Measurements from ENCODE around the gene KIF26A. TPM values are rescaled to one million over a fixed set of nuclear protein-coding genes. Genes with fewer than 3 reads are reported as not detected.

KIF26A gene
- total and polyA plus RNA-seq, 2 experiments from 2014 or later = 5.6 to 103 TPM

- H3F3A ChIP-seq (replicated peaks; ENCODE audit: low read depth) = no peaks in the 10 kb centered on the region
- H3K4me1 Mint-ChIP-seq = peaks cover 13% of the 10 kb centered on the region; the same call in 2 of the 3 replicates
- no peak overlapping the region for H3K4me3 ChIP-seq
- H3K27me3 Mint-ChIP-seq (ENCODE audit: insufficient read depth, low read depth, poor library complexity) = peaks cover 35% of the 10 kb centered on the region
- H2AFZ ChIP-seq = no peak overlapping the region
- H3K36me3 Mint-ChIP-seq (ENCODE audit: low read depth) = peaks cover 2% of the 10 kb centered on the region; the same call in 2 of the 3 replicates
- H3K36me3 ChIP-seq (ENCODE audit: insufficient read depth) = no peaks in the 10 kb centered on the region
- H3K79me2 ChIP-seq (replicated peaks; ENCODE audit: insufficient read depth) = no peaks in the 10 kb centered on the region
- H3K4me1 ChIP-seq (ENCODE audit: insufficient read depth) = no peaks in the 10 kb centered on the region; the same call in 1 of the 2 replicates
- peaks cover 23% of the 10 kb centered on the region for H3K9me3 Mint-ChIP-seq
- no peak overlapping the region for H3K4me3 Mint-ChIP-seq
- no peak overlapping the region for H3K4me2 ChIP-seq
- DNase-seq (ENCODE audit: low spot score) = peak; percentile 73
- H4K20me1 ChIP-seq (replicated peaks; ENCODE audit: insufficient read depth) = no peaks in the 10 kb centered on the region
- no peak for ATAC-seq
- TF ChIP-seq ETS1 (IDR thresholded peaks at IDR 0.05) (no peak), ZNF114 (CRISPR knock-in tag; IDR thresholded peaks at IDR 0.05) (no peak), CREB1 (CRISPR knock-in tag; IDR thresholded peaks at IDR 0.05; ENCODE audit: low read depth) (no peak), STAT1 (IDR thresholded peaks at IDR 0.05; ENCODE audit: unreplicated experiment) (no peak), REST (IDR thresholded peaks at IDR 0.05; ENCODE audit: unreplicated experiment) (peak; percentile 85)
- H3K27ac ChIP-seq (ENCODE audit: low read depth) = no peak overlapping the region
- no peak overlapping the region for H3K27ac Mint-ChIP-seq
- H3K27me3 ChIP-seq (ENCODE audit: insufficient read depth) = peaks cover 23% of the 10 kb centered on the region
- no peaks in the 10 kb centered on the region for H3K9me2 ChIP-seq (ENCODE audit: insufficient read depth)
Measured at GRCh38 chr14:104132981-104133380, 5.4 kb upstream of the KIF26A start.

GRCh38 chr14:104133496-104133895, 4.9 kb upstream of the KIF26A start:
- H3K27me3 ChIP-seq (ENCODE audit: insufficient read depth) = peaks cover 23% of the 10 kb centered on the region
- ATAC-seq (no peak), DNase-seq (ENCODE audit: low spot score) (no peak)
- no peaks in the 10 kb centered on the region for H3K9me2 ChIP-seq (ENCODE audit: insufficient read depth)
- H3K4me3 ChIP-seq = no peak overlapping the region
- no peaks in the 10 kb centered on the region for H3K36me3 ChIP-seq (ENCODE audit: insufficient read depth)
- Mint-ChIP-seq H3K4me3 (no peak overlapping the region), H3K27ac (no peak overlapping the region), H3K27me3 (ENCODE audit: insufficient read depth, low read depth, poor library complexity) (peaks cover 35% of the 10 kb centered on the region), H3K9me3 (peaks cover 19% of the 10 kb centered on the region), H3K36me3 (ENCODE audit: low read depth) (peaks cover 2% of the 10 kb centered on the region; the same call in 2 of the 3 replicates), H3K4me1 (peaks cover 13% of the 10 kb centered on the region; the same call in 2 of the 3 replicates)
- no peaks in the 10 kb centered on the region for H3F3A ChIP-seq (replicated peaks; ENCODE audit: low read depth)
- no peak overlapping the region for H3K4me2 ChIP-seq
- H3K4me1 ChIP-seq (ENCODE audit: insufficient read depth) = no peaks in the 10 kb centered on the region; the same call in 1 of the 2 replicates
- H4K20me1 ChIP-seq (replicated peaks; ENCODE audit: insufficient read depth) = no peaks in the 10 kb centered on the region
- H3K27ac ChIP-seq (ENCODE audit: low read depth) = no peak overlapping the region
- no peak overlapping the region for H2AFZ ChIP-seq
- no peaks in the 10 kb centered on the region for H3K79me2 ChIP-seq (replicated peaks; ENCODE audit: insufficient read depth)
- TF ChIP-seq EZH2 (IDR thresholded peaks at IDR 0.05; ENCODE audit: low read depth, unreplicated experiment) (no peak), ZNF462 (CRISPR knock-in tag; IDR thresholded peaks at IDR 0.05) (no peak), NANOG (IDR thresholded peaks at IDR 0.05; ENCODE audit: borderline replicate concordance) (no peak)
